ENCODE measurements around the gene DOK5.
"Not testable (repeated sequence)": the region's sequence is repeated elsewhere in the genome, so short reads cannot be mapped to it uniquely, and the experiment has no call there.

Gene DOK5

GRCh38 chr20:54468082-54468481, 7.3 kb upstream of the DOK5 start:
- DNase-seq, result no peak
- in situ Hi-C loops (cut with MboI; ENCODE audit: low pct_unique_long_range_greater_than_20kb, low sequenced_read_pairs), result no loop called here

GRCh38 chr20:54469293-54469692, 6.1 kb upstream of the DOK5 start:
- in situ Hi-C loops (cut with MboI; ENCODE audit: low pct_unique_long_range_greater_than_20kb, low sequenced_read_pairs), result no loop called here
- no peak for DNase-seq

GRCh38 chr20:54469952-54470351, 5.4 kb upstream of the DOK5 start:
- no peak for DNase-seq
- in situ Hi-C loops (cut with MboI; ENCODE audit: low pct_unique_long_range_greater_than_20kb, low sequenced_read_pairs), result no loop called here

- no peak for DNase-seq
Measured at GRCh38 chr20:54470697-54471096, 4.7 kb upstream of the DOK5 start.

GRCh38 chr20:54472607-54473006, 2.8 kb upstream of the DOK5 start:
- in situ Hi-C loops (cut with MboI; ENCODE audit: low pct_unique_long_range_greater_than_20kb, low sequenced_read_pairs), result no loop called here
- no peak for DNase-seq

More at GRCh38 chr20:54470697-54471096, 4.7 kb upstream of the DOK5 start:
- in situ Hi-C loops (cut with MboI; ENCODE audit: low pct_unique_long_range_greater_than_20kb, low sequenced_read_pairs), result no loop called here

- no peak for DNase-seq
- in situ Hi-C loops (cut with MboI; ENCODE audit: low pct_unique_long_range_greater_than_20kb, low sequenced_read_pairs), result no loop called here
Measured at GRCh38 chr20:54473340-54473739, 2.1 kb upstream of the DOK5 start.

- in situ Hi-C loops (cut with MboI; ENCODE audit: low pct_unique_long_range_greater_than_20kb, low sequenced_read_pairs), result no loop called here
- DNase-seq, result no peak
Measured at GRCh38 chr20:54474046-54474445, 1.3 kb upstream of the DOK5 start.

- in situ Hi-C loops (cut with MboI; ENCODE audit: low pct_unique_long_range_greater_than_20kb, low sequenced_read_pairs), result no loop called here
- no peak for DNase-seq
Measured at GRCh38 chr20:54474866-54475265, 527 bp upstream of the DOK5 start.

GRCh38 chr20:54476169-54477009, 996 bp downstream of the DOK5 start:
- in situ Hi-C loops (cut with MboI; ENCODE audit: low pct_unique_long_range_greater_than_20kb, low sequenced_read_pairs), result no loop called here
- DNase-seq, result no peak

GRCh38 chr20:54477191-54477955, 2.0 kb downstream of the DOK5 start:
- no peak for DNase-seq
- in situ Hi-C loops (cut with MboI; ENCODE audit: low pct_unique_long_range_greater_than_20kb, low sequenced_read_pairs), result no loop called here

GRCh38 chr20:54479138-54479906, 3.9 kb downstream of the DOK5 start:
- in situ Hi-C loops (cut with MboI; ENCODE audit: low pct_unique_long_range_greater_than_20kb, low sequenced_read_pairs), result no loop called here

GRCh38 chr20:54479937-54480336, 4.5 kb downstream of the DOK5 start:
- DNase-seq; in situ Hi-C loops (cut with MboI; ENCODE audit: low pct_unique_long_range_greater_than_20kb, low sequenced_read_pairs): not testable (repeated sequence)

More at GRCh38 chr20:54479138-54479906, 3.9 kb downstream of the DOK5 start:
- DNase-seq, result no peak

GRCh38 chr20:54481442-54481841, 6.0 kb downstream of the DOK5 start:
- DNase-seq, result no peak
- in situ Hi-C loops (cut with MboI; ENCODE audit: low pct_unique_long_range_greater_than_20kb, low sequenced_read_pairs), result no loop called here

- in situ Hi-C loops (cut with MboI; ENCODE audit: low pct_unique_long_range_greater_than_20kb, low sequenced_read_pairs), result no loop called here
- DNase-seq, result no peak
Measured at GRCh38 chr20:54485631-54486030, 10.2 kb downstream of the DOK5 start.

GRCh38 chr20:54486585-54486984, 11.2 kb downstream of the DOK5 start:
- in situ Hi-C loops (cut with MboI; ENCODE audit: low pct_unique_long_range_greater_than_20kb, low sequenced_read_pairs), result no loop called here
- no peak for DNase-seq

- DNase-seq, result no peak
- in situ Hi-C loops (cut with MboI; ENCODE audit: low pct_unique_long_range_greater_than_20kb, low sequenced_read_pairs), result no loop called here
Measured at GRCh38 chr20:54488442-54488841, 13.0 kb downstream of the DOK5 start.

- in situ Hi-C loops (cut with MboI; ENCODE audit: low pct_unique_long_range_greater_than_20kb, low sequenced_read_pairs), result no loop called here
Measured at GRCh38 chr20:54491506-54491905, 16.1 kb downstream of the DOK5 start.

GRCh38 chr20:54494303-54495006, 19.1 kb downstream of the DOK5 start:
- no peak for DNase-seq

More at GRCh38 chr20:54491506-54491905, 16.1 kb downstream of the DOK5 start:
- no peak for DNase-seq

More at GRCh38 chr20:54494303-54495006, 19.1 kb downstream of the DOK5 start:
- in situ Hi-C loops (cut with MboI; ENCODE audit: low pct_unique_long_range_greater_than_20kb, low sequenced_read_pairs), result no loop called here

Measured in KBM-7 (cell line).